Esophagus (tissue), 2 donors: ENCODE results near the gene PRKX. TPM values are rescaled to one million over a fixed set of nuclear protein-coding genes. Genes with fewer than 3 reads are reported as not detected.
"Not testable (repeated sequence)": the region's sequence is repeated elsewhere in the genome, so short reads cannot be mapped to it uniquely, and the experiment has no call there.

Experiments used
- H3K27ac ChIP-seq, 2 donors: one replicate each; pipeline ENCODE4 v1.5.1; 2013; ENCODE audit warnings: low read depth in 2 of 2, mild to moderate bottlenecking in 2 of 2, inconsistent platforms in 1 of 2, low read length in 1 of 2, moderate library complexity in 1 of 2
- H3K27me3 ChIP-seq, 2 donors: one replicate each; pipeline ENCODE4 v1.6.1; 2013; ENCODE audit warnings: low read length in 2 of 2, control low read depth in 1 of 2, mild to moderate bottlenecking in 1 of 2; ENCODE audit not compliant: insufficient read depth in 2 of 2, control insufficient read depth in 1 of 2
- H3K36me3 ChIP-seq, 2 donors: one replicate each; pipeline ENCODE4 v1.6.1; 2013; ENCODE audit warnings: low read length in 1 of 2; ENCODE audit not compliant: control insufficient read depth in 2 of 2, insufficient read depth in 2 of 2
- H3K4me1 ChIP-seq, 2 donors: one replicate each; pipeline ENCODE4 v1.6.1; 2013; ENCODE audit warnings: low read length in 1 of 2; ENCODE audit not compliant: control insufficient read depth in 2 of 2, insufficient read depth in 2 of 2
- H3K4me3 ChIP-seq, 2 donors: one replicate each; pipeline ENCODE4 v1.5.1; 2013; ENCODE audit warnings: low read length in 2 of 2, mild to moderate bottlenecking in 2 of 2, low read depth in 1 of 2, moderate library complexity in 1 of 2
- H3K9me3 ChIP-seq, 2 donors: one replicate each; pipeline ENCODE4 v1.6.1; 2013; ENCODE audit warnings: mild to moderate bottlenecking in 2 of 2, low read depth in 1 of 2, low read length in 1 of 2, moderate library complexity in 1 of 2; ENCODE audit not compliant: control insufficient read depth in 2 of 2, insufficient read depth in 1 of 2
- WGBS, 2 donors: extraction: QIAGEN DNeasy Blood & Tissue Kit; methylation state at CpG; one replicate each; pipeline ENCODE4 v1.1.7; 2013; 5-methylcytosine and 5-hydroxymethylcytosine counted together
- polyA plus RNA-seq, 2 donors: library from polyadenylated mRNA; stranded (reverse); fragments of 200-250 nt; gene quantifications; one replicate each; pipeline ENCODE4 v1.2.3, GENCODE V29; 2013
- donor health status: healthy with polysubstance abuse.
- donor health status: Bipolar disorder and iron deficiency.

The PRKX gene
- polyA plus RNA-seq, 2 donors = 5.6 to 15.4 TPM

GRCh38 chrX:3563451-3563850 is 150.0 kb downstream of the PRKX start:
- Histone ChIP-seq H3K4me1 (no peaks in the 10 kb centered on the region), H3K9me3 (no peaks in the 10 kb centered on the region), H3K4me3 (no peak overlapping the region), H3K27ac (no peak overlapping the region), H3K27me3 (no peaks in the 10 kb centered on the region), H3K36me3 (no peaks in the 10 kb centered on the region)
- WGBS, 2 donors = 85 to 93% methylated on average over 4 of the region's 4 CpGs

- H3K4me3 ChIP-seq, H3K27ac ChIP-seq, H3K27me3 ChIP-seq, H3K9me3 ChIP-seq, H3K36me3 ChIP-seq, H3K4me1 ChIP-seq: not testable (repeated sequence)
- 81 to 86% methylated on average over 6 of the region's 7 CpGs for WGBS, 2 donors
Measured at GRCh38 chrX:3560010-3560409, 153.4 kb downstream of the PRKX start.
